ENCODE measurements around the gene NBDY. TPM values are rescaled to one million over a fixed set of nuclear protein-coding genes. Genes with fewer than 3 reads are reported as not detected.
A peak's percentile ranks its signal among the peaks of the same experiment; 100 is the strongest.
"Not testable (repeated sequence)": the region's sequence is repeated elsewhere in the genome, so short reads cannot be mapped to it uniquely, and the experiment has no call there.

Gene NBDY
- total RNA-seq, 5 donors from 2014 or later (not counting 1 experiment from before 2014, with no cell fraction given), result 28.6 to 39.9 (median 33.8) TPM

GRCh38 chrX:56757327-56757726 lies 28.3 kb downstream of the NBDY start:
- peaks cover 0 to 9% of the 10 kb centered on the region in 2 donors for H3K27me3 Mint-ChIP-seq
- peaks cover 13% of the 10 kb centered on the region for H3K36me3 Mint-ChIP-seq
- WGBS (ENCODE audit: insufficient coverage), result 76% methylated on average over 4 of the region's 7 CpGs
- Histone ChIP-seq H3K9me3 (no peaks in the 10 kb centered on the region), H3K27me3 (replicated peaks in 1 of 2; ENCODE audit: control insufficient read depth in 2 of 2, extremely low read depth in 1 of 2, insufficient read depth in 2 of 2, low read length in 1 of 2) (no peaks in the 10 kb centered on the region), H3K27ac (ENCODE audit: low read length) (no peak overlapping the region), H3K4me1 (ENCODE audit: control insufficient read depth in 1 of 2, extremely low read depth in 1 of 2, insufficient read depth in 2 of 2, low read length in 2 of 2) (peaks cover 12 to 25% of the 10 kb centered on the region in 2 experiments), H3K4me3 (ENCODE audit: control insufficient read depth in 1 of 2, extremely low read depth in 1 of 2, low read length in 1 of 2) (no peak overlapping the region), H3K36me3 (ENCODE audit: control insufficient read depth in 2 of 2, extremely low read depth in 1 of 2, insufficient read depth in 1 of 2, low read length in 1 of 2) (no peaks in the 10 kb centered on the region)
- DNase-seq, result no peak
- POLR2A ChIA-PET, result no interaction called here
- no peak for ATAC-seq (replicated peaks in 1 of 4)
- no peak overlapping the region for H3K4me3 Mint-ChIP-seq
- H3K27ac Mint-ChIP-seq, result peak overlapping the region; percentile 19 to 67
- H3K4me1 Mint-ChIP-seq, result peaks cover 32 to 53% (median 43%) of the 10 kb centered on the region in 3 donors
- CTCF ChIA-PET, result no interaction called here
- no peaks in the 10 kb centered on the region for H3K9me3 Mint-ChIP-seq

- Mint-ChIP-seq H3K9me3 (no peaks in the 10 kb centered on the region), H3K27ac (peak overlapping the region; percentile 61 to 70), H3K36me3 (peaks cover 6% of the 10 kb centered on the region), H3K27me3 (peaks cover 0 to 8% of the 10 kb centered on the region in 2 donors), H3K4me3 (no peak overlapping the region), H3K4me1 (peaks cover 35 to 55% (median 46%) of the 10 kb centered on the region in 3 donors)
- ChIA-PET POLR2A (no interaction called here), CTCF (no interaction called here)
- DNase-seq, result no peak
- Histone ChIP-seq H3K9me3 (no peaks in the 10 kb centered on the region), H3K36me3 (ENCODE audit: control insufficient read depth in 2 of 2, extremely low read depth in 1 of 2, insufficient read depth in 1 of 2, low read length in 1 of 2) (no peaks in the 10 kb centered on the region), H3K27me3 (replicated peaks in 1 of 2; ENCODE audit: control insufficient read depth in 2 of 2, extremely low read depth in 1 of 2, insufficient read depth in 2 of 2, low read length in 1 of 2) (no peaks in the 10 kb centered on the region), H3K4me3 (ENCODE audit: control insufficient read depth in 1 of 2, extremely low read depth in 1 of 2, low read length in 1 of 2) (no peak overlapping the region), H3K27ac (ENCODE audit: low read length) (no peak overlapping the region), H3K4me1 (ENCODE audit: control insufficient read depth in 1 of 2, extremely low read depth in 1 of 2, insufficient read depth in 2 of 2, low read length in 2 of 2) (peaks cover 22 to 35% of the 10 kb centered on the region in 2 experiments)
- no peak for ATAC-seq (replicated peaks in 1 of 4)
- WGBS (ENCODE audit: insufficient coverage), result 100% methylated on average over 2 of the region's 4 CpGs
Measured at GRCh38 chrX:56758456-56758855, 29.4 kb downstream of the NBDY start.

GRCh38 chrX:56759736-56760409 lies 30.8 kb downstream of the NBDY start:
- Mint-ChIP-seq H3K4me1 (peaks cover 38 to 55% (median 54%) of the 10 kb centered on the region in 3 donors), H3K36me3 (no peaks in the 10 kb centered on the region), H3K9me3 (no peaks in the 10 kb centered on the region), H3K4me3 (no peak overlapping the region), H3K27me3 (no peaks in the 10 kb centered on the region), H3K27ac (peak overlapping the region; percentile 44 to 96)
- peaks cover 28 to 49% of the 10 kb centered on the region in 2 experiments for H3K4me1 ChIP-seq (ENCODE audit: control insufficient read depth in 1 of 2, extremely low read depth in 1 of 2, insufficient read depth in 2 of 2, low read length in 2 of 2)
- H3K27me3 ChIP-seq (replicated peaks in 1 of 2; ENCODE audit: control insufficient read depth in 2 of 2, extremely low read depth in 1 of 2, insufficient read depth in 2 of 2, low read length in 1 of 2), result no peaks in the 10 kb centered on the region
- ATAC-seq (replicated peaks in 1 of 4) (no peak), DNase-seq (peak in 4 of 35 experiments; percentile 9 to 37 (median 18))
- H3K9me3 ChIP-seq, result no peaks in the 10 kb centered on the region
- ChIA-PET CTCF (no interaction called here), POLR2A (no interaction called here)
- no peak overlapping the region for H3K4me3 ChIP-seq (ENCODE audit: control insufficient read depth in 1 of 2, extremely low read depth in 1 of 2, low read length in 1 of 2)
- H3K36me3 ChIP-seq (ENCODE audit: control insufficient read depth in 2 of 2, extremely low read depth in 1 of 2, insufficient read depth in 1 of 2, low read length in 1 of 2), result no peaks in the 10 kb centered on the region
- 100% methylated on average over 1 of the region's 7 CpGs for WGBS (ENCODE audit: insufficient coverage)
- no peak overlapping the region for H3K27ac ChIP-seq (ENCODE audit: low read length)

- H3K9me3 Mint-ChIP-seq; H3K9me3 ChIP-seq; H3K27me3 Mint-ChIP-seq; H3K4me3 ChIP-seq (ENCODE audit: control insufficient read depth in 1 of 2, extremely low read depth in 1 of 2, low read length in 1 of 2); H3K27me3 ChIP-seq (replicated peaks in 1 of 2; ENCODE audit: control insufficient read depth in 2 of 2, extremely low read depth in 1 of 2, insufficient read depth in 2 of 2, low read length in 1 of 2); CTCF ChIA-PET; H3K36me3 Mint-ChIP-seq; H3K4me3 Mint-ChIP-seq; DNase-seq; H3K27ac ChIP-seq (ENCODE audit: low read length); H3K36me3 ChIP-seq (ENCODE audit: control insufficient read depth in 2 of 2, extremely low read depth in 1 of 2, insufficient read depth in 1 of 2, low read length in 1 of 2); ATAC-seq (replicated peaks in 1 of 4); POLR2A ChIA-PET: not testable (repeated sequence)
- no CpG with 5 or more reads among the region's 15 CpGs for WGBS (ENCODE audit: insufficient coverage)
- H3K27ac Mint-ChIP-seq, result peak overlapping the region; percentile 91 to 96
- peaks cover 32 to 56% of the 10 kb centered on the region in 2 experiments for H3K4me1 ChIP-seq (ENCODE audit: control insufficient read depth in 1 of 2, extremely low read depth in 1 of 2, insufficient read depth in 2 of 2, low read length in 2 of 2)
- peaks cover 45 to 62% (median 61%) of the 10 kb centered on the region in 3 donors for H3K4me1 Mint-ChIP-seq
Measured at GRCh38 chrX:56760410-56761124, 31.5 kb downstream of the NBDY start.

- Histone ChIP-seq H3K9me3 (no peaks in the 10 kb centered on the region), H3K27ac (ENCODE audit: low read length) (no peak overlapping the region), H3K4me3 (ENCODE audit: control insufficient read depth in 1 of 2, extremely low read depth in 1 of 2, low read length in 1 of 2) (no peak overlapping the region), H3K27me3 (replicated peaks in 1 of 2; ENCODE audit: control insufficient read depth in 2 of 2, extremely low read depth in 1 of 2, insufficient read depth in 2 of 2, low read length in 1 of 2) (no peaks in the 10 kb centered on the region), H3K4me1 (ENCODE audit: control insufficient read depth in 1 of 2, extremely low read depth in 1 of 2, insufficient read depth in 2 of 2, low read length in 2 of 2) (peaks cover 37 to 62% of the 10 kb centered on the region in 2 experiments), H3K36me3 (ENCODE audit: control insufficient read depth in 2 of 2, extremely low read depth in 1 of 2, insufficient read depth in 1 of 2, low read length in 1 of 2) (no peaks in the 10 kb centered on the region)
- ChIA-PET CTCF (no interaction called here), POLR2A (no interaction called here)
- H3K4me3 Mint-ChIP-seq, result peak overlapping the region in 1 of 3 donors; percentile 92
- ATAC-seq (replicated peaks in 1 of 4) (no peak), DNase-seq (no peak)
- H3K27ac Mint-ChIP-seq, result peak overlapping the region; percentile 91 to 96
- peaks cover 51 to 68% (median 67%) of the 10 kb centered on the region in 3 donors for H3K4me1 Mint-ChIP-seq
- no CpG with 5 or more reads among the region's 5 CpGs for WGBS (ENCODE audit: insufficient coverage)
- no peaks in the 10 kb centered on the region for H3K9me3 Mint-ChIP-seq
- no peaks in the 10 kb centered on the region for H3K36me3 Mint-ChIP-seq
- no peaks in the 10 kb centered on the region for H3K27me3 Mint-ChIP-seq
Measured at GRCh38 chrX:56761167-56761566, 32.1 kb downstream of the NBDY start.

- peak in 1 of 35 experiments; percentile 48 for DNase-seq
Measured at GRCh38 chrX:56762220-56762619, 33.2 kb downstream of the NBDY start.

More at GRCh38 chrX:56762220-56762619, 33.2 kb downstream of the NBDY start:
- peak overlapping the region; percentile 91 to 96 for H3K27ac Mint-ChIP-seq
- peak in 1 of 4 experiments; percentile 32 for ATAC-seq (replicated peaks in 1 of 4)
- ChIA-PET CTCF (no interaction called here), POLR2A (no interaction called here)
- Histone ChIP-seq H3K27me3 (replicated peaks in 1 of 2; ENCODE audit: control insufficient read depth in 2 of 2, extremely low read depth in 1 of 2, insufficient read depth in 2 of 2, low read length in 1 of 2) (no peaks in the 10 kb centered on the region), H3K36me3 (ENCODE audit: control insufficient read depth in 2 of 2, extremely low read depth in 1 of 2, insufficient read depth in 1 of 2, low read length in 1 of 2) (no peaks in the 10 kb centered on the region), H3K4me1 (ENCODE audit: control insufficient read depth in 1 of 2, extremely low read depth in 1 of 2, insufficient read depth in 2 of 2, low read length in 2 of 2) (peaks cover 44 to 62% of the 10 kb centered on the region in 2 experiments), H3K9me3 (no peaks in the 10 kb centered on the region), H3K27ac (ENCODE audit: low read length) (peak overlapping the region; percentile 63), H3K4me3 (ENCODE audit: control insufficient read depth in 1 of 2, extremely low read depth in 1 of 2, low read length in 1 of 2) (no peak overlapping the region)
- peak overlapping the region; percentile 52 to 92 (median 65) for H3K4me3 Mint-ChIP-seq
- no peaks in the 10 kb centered on the region for H3K27me3 Mint-ChIP-seq
- H3K9me3 Mint-ChIP-seq, result no peaks in the 10 kb centered on the region
- H3K4me1 Mint-ChIP-seq, result peaks cover 60 to 76% (median 65%) of the 10 kb centered on the region in 3 donors
- WGBS (ENCODE audit: insufficient coverage), result 0% methylated on average over 1 of the region's 3 CpGs
- H3K36me3 Mint-ChIP-seq, result no peaks in the 10 kb centered on the region
